Fibroblast of skin of scalp (primary cell): ENCODE data around the gene IL5.
"Not testable (repeated sequence)": the region's sequence is repeated elsewhere in the genome, so short reads cannot be mapped to it uniquely, and the experiment has no call there.

Source experiments
- DNase-seq: peaks from one replicate; pipeline ENCODE4 v3.0.0-alpha.2; 2013

Gene IL5

GRCh38 chr5:132528866-132529634 lies 14.3 kb downstream of the IL5 start:
- DNase-seq = no peak

- no peak for DNase-seq
Measured at GRCh38 chr5:132528021-132528420, 15.3 kb downstream of the IL5 start.

- no peak for DNase-seq
Measured at GRCh38 chr5:132526974-132527564, 16.3 kb downstream of the IL5 start.

GRCh38 chr5:132526290-132526973 lies 16.9 kb downstream of the IL5 start:
- peak; percentile 48 for DNase-seq

DNA sequence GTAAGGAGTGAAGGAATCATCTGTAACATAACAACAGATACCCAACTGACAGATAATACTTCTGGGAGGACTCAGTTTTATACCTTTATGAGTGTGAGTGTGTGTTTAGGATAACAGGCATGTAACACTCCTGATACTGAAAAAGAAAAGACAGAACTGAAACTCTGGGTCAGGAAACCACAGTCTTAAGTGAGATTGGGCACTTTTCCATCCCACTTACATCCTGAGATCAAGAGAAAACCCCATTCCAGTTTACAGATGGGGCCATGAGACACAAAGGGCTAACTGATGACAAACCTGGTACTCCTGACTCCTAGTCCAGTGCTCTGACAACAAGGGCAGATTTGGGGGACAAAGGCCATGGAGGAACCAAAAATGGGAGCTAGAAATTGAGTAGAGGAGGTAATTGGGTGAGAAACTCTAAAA lies 18.0 kb downstream of the IL5 start:
- no peak for DNase-seq

GRCh38 chr5:132524877-132525276 lies 18.4 kb downstream of the IL5 start:
- not testable (repeated sequence) for DNase-seq

- DNase-seq = not testable (repeated sequence)
Measured at GRCh38 chr5:132522067-132522466, 21.3 kb downstream of the IL5 start.

GRCh38 chr5:132513618-132514336 lies 29.5 kb downstream of the IL5 start:
- DNase-seq = not testable (repeated sequence)

DNA sequence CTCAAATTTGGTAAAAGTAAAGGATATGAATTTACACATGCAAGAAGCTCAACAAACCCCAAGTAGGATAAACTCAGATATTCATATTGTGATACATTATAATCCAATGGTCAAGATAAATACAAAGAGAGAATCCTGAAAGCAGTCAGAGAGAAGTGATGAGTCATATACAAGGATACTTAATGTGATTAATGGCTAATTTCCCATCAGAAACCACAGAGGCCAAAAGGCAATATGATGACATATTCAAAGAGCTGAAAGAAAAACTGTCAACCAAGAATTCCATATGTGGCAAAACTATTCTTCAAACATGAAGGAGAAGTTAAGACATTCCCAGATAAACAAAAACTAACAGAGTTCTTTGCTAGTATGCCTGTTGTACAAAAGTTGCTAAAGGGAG lies 33.2 kb downstream of the IL5 start:
- DNase-seq = peak; percentile 87

- peak; percentile 97 for DNase-seq
Measured at GRCh38 chr5:132506094-132506692, 37.1 kb downstream of the IL5 start.

GRCh38 chr5:132505641-132506040 lies 37.7 kb downstream of the IL5 start:
- peak; percentile 73 for DNase-seq

- no peak for DNase-seq
Measured at GRCh38 chr5:132504746-132505145, 38.6 kb downstream of the IL5 start.

GRCh38 chr5:132503244-132503643 lies 40.1 kb downstream of the IL5 start:
- no peak for DNase-seq

DNA sequence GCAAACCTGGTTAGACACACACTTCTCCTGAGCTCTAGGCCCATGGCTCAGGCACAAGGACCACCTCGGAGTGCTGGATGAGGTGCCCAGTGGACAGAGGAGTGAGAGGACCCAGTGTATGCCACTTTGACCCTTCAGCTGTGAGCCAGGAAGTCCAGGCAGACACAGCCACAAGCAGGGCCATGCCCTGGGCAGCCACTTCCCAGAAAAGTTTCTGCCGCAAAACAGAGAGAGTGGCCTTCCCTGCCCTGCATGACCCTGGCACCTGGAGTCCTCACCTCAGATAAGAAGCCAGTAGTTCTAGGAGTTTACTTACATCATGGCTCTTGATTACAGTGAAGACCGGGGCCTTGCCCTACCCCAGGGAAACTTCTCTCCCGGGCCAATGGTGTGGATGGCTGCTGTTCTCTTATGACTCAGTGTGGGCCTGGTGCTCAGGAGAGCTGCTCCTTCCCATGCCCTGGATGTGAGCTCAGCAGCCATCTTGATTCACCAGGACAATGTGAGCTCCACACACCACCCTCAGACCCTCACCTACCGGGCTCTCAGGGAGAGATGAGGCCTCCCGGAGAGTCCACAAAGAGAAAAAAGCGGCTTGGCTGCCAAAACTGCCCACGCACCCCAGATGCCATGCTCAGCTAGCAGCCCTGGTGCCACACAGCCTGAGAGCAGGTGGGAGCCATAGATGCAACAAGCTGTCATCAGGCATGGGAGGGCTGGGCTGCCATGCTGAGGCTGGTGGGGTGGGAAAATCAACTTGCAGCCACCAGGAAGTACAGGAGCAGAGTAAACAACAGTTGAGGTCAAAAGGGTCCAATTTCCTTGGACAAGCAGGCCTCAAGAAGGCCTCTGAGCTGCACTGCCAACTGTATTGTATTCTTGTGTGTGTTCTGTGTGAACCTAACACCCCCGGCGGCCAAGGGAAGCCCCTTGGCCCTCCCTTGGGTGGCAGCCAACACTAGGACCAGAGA lies 41.1 kb downstream of the IL5 start:
- no peak for DNase-seq

- no peak for DNase-seq
Measured at GRCh38 chr5:132501629-132501956, 41.7 kb downstream of the IL5 start.

DNA sequence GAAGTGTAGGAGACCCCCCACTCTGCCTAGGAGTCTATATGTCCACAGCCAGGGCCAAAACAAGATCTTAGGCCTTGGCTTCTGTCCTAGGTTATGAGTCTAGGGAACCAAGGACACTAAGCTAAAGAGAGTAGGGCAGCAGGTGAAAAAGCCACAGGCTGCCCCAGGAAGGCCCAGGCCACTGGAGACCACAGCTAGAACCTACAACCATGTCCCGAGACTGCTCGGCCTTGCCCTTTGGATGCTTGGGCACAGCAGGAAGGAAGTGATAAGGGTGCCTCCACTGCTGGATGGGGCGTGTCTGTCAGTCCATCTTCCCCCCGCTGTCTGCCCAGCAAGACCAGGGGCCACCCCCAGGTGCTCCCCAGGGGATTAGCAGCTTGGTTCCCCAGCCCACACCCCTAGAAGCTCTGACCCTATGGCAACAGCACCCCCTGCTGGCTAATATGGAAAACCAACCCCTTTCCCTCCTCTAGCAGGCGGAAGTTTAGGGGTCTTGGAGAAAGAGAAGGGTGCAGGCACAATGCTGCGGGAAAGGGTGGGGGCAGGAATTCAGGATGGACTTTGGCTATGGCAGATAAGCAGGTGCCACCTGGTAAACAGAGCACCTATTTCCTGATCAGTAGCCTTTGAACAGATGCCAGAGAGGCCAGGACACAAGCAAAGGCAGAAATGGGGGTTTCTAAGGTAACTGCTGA lies 42.2 kb downstream of the IL5 start:
- DNase-seq = peak; percentile 72

GRCh38 chr5:132500244-132500930 lies 42.9 kb downstream of the IL5 start:
- DNase-seq = no peak

GRCh38 chr5:132499440-132500243 lies 43.7 kb downstream of the IL5 start:
- no peak for DNase-seq

GRCh38 chr5:132498686-132499271 lies 44.5 kb downstream of the IL5 start:
- no peak for DNase-seq
